A549 (cell line): ENCODE measurements around the gene SYNE3. TPM values are rescaled to one million over a fixed set of nuclear protein-coding genes. Genes with fewer than 3 reads are reported as not detected.

Experiments used
- ATAC-seq, 2 experiments: fragments of 200-7000 bp in 1 of 2; fragments of >200 bp in 1 of 2; cut with Nextera tagmentation in 1 of 2; cut with Tn5 transposase in 1 of 2; 3 replicates each; pipeline versions ENCODE4 v1.8.0 to v1.9.1; 2018 to 2020; ENCODE audit warnings: mild to moderate bottlenecking in 1 of 2, moderate library complexity in 1 of 2
- CTCF ChIA-PET: fragments of 300-600 bp; sonication (Branson Sonifier 250); formaldehyde crosslinking; extraction: SDS; loops from one replicate; lab custom pipeline; 2021; ENCODE audit warnings: antibody characterized with exemption, inconsistent platforms; lab: Yijun Ruan, JAX
- POLR2A ChIA-PET: fragments of 350-600 bp; formaldehyde crosslinking; extraction: SDS; loops from one replicate; lab custom pipeline; 2021; ENCODE audit warnings: antibody characterized with exemption, inconsistent platforms; lab: Yijun Ruan, JAX
- DNase-seq, 2 experiments: peaks; one replicate each; pipeline versions ENCODE4 v3.0.0 to v3.0.0-alpha.2; 2011 to 2016; ENCODE audit warnings: low read depth in 1 of 2, low spot score in 1 of 2
- FAIRE-seq: peaks from 2 replicates; lab custom pipeline; 2011; peaks lifted over from hg19 to GRCh38; lab: Jason Lieb, UNC
- H3K27ac ChIP-seq, 2 experiments: fragments of >200 bp; sonication (Bioruptor Twin); formaldehyde crosslinking; 3 replicates each; pipeline ENCODE4 v1.5.1; 2016 to 2017
- H3K4me1 ChIP-seq: fragments of >200 bp; sonication (Bioruptor Twin); formaldehyde crosslinking; 3 replicates; pipeline ENCODE4 v1.6.1; 2016
- H3K4me2 ChIP-seq: fragments of >200 bp; sonication (Bioruptor Twin); formaldehyde crosslinking; 3 replicates; pipeline ENCODE4 v1.6.1; 2016
- H3K4me3 ChIP-seq: fragments of >200 bp; sonication (Bioruptor Twin); formaldehyde crosslinking; 3 replicates; pipeline ENCODE4 v1.5.1; 2016
- H3K9me3 ChIP-seq: fragments of >200 bp; sonication (Bioruptor Twin); formaldehyde crosslinking; 3 replicates; pipeline ENCODE4 v1.6.1; 2016
- BHLHE40 ChIP-seq: IDR thresholded peaks from 2 replicates; pipeline ENCODE4 v1.6.1; 2012; ENCODE audit warnings: low read depth, low read length, inconsistent platforms
- CHD2 ChIP-seq: fragments of 150-350 bp; IDR thresholded peaks from 2 replicates; pipeline ENCODE4 v1.6.1; 2014; ENCODE audit warnings: low read length; ENCODE audit not compliant: partially characterized antibody
- EHMT2 ChIP-seq: fragments of 200-600 bp; sonication (generic); IDR thresholded peaks from 2 replicates; pipeline ENCODE4 v1.6.1; 2016; ENCODE audit warnings: antibody characterized with exemption, low read depth, mild to moderate bottlenecking, moderate library complexity
- ESRRA ChIP-seq: fragments of 150-350 bp; IDR thresholded peaks from 2 replicates; pipeline ENCODE4 v1.6.1; 2014; ENCODE audit warnings: mild to moderate bottlenecking, low read length, borderline replicate concordance
- HOXB5 ChIP-seq: fragments of 250-450 bp; sonication (Bioruptor Pico); IDR thresholded peaks from 2 replicates; pipeline ENCODE4 v1.5.0; 2020; ENCODE audit warnings: mild to moderate bottlenecking, moderate library complexity
- JUNB ChIP-seq: fragments of >200 bp; sonication (Bioruptor Twin); formaldehyde crosslinking; IDR thresholded peaks from 2 replicates; pipeline ENCODE4 v1.6.1; 2016
- KDM1A ChIP-seq: fragments of 200-600 bp; sonication (generic); IDR thresholded peaks from 2 replicates; pipeline ENCODE4 v1.6.1; 2016; ENCODE audit warnings: low read depth, mild to moderate bottlenecking
- NR3C1 ChIP-seq: fragments of >200 bp; sonication (Bioruptor Twin); formaldehyde crosslinking; IDR thresholded peaks from 3 replicates; pipeline ENCODE4 v1.6.1; 2017
- PHF8 ChIP-seq: fragments of 200-600 bp; sonication (generic); IDR thresholded peaks from 2 replicates; pipeline ENCODE4 v1.6.1; 2016; ENCODE audit warnings: low read depth, mild to moderate bottlenecking, antibody characterized with exemption, moderate library complexity, borderline replicate concordance
- POLR2A ChIP-seq: IDR thresholded peaks from 2 replicates; pipeline ENCODE4 v1.6.1; 2012; ENCODE audit warnings: mild to moderate bottlenecking, low read length
- RAD21 ChIP-seq, 2 experiments: fragments of >200 bp in 1 of 2; sonication (Bioruptor Twin) in 1 of 2; formaldehyde crosslinking in 1 of 2; IDR thresholded peaks in 1 of 2; conservative IDR thresholded peaks in 1 of 2; 2 replicates in 1 of 2; 3 replicates in 1 of 2; pipeline ENCODE4 v1.6.1; 2012 to 2018; ENCODE audit warnings: inconsistent platforms in 1 of 2
- RNF2 ChIP-seq: fragments of 200-600 bp; sonication (generic); IDR thresholded peaks from 2 replicates; pipeline ENCODE4 v1.6.1; 2016; ENCODE audit warnings: low read depth, mild to moderate bottlenecking, antibody characterized with exemption, moderate library complexity, borderline replicate concordance
- TP53 ChIP-seq: fragments of 250-450 bp; sonication (Bioruptor Pico); IDR thresholded peaks from 2 replicates; pipeline ENCODE4 v1.5.0; 2021; ENCODE audit warnings: mild to moderate bottlenecking, moderate library complexity
- ZSCAN20 ChIP-seq: fragments of 250-450 bp; sonication (Bioruptor Pico); IDR thresholded peaks from 2 replicates; pipeline ENCODE4 v1.8.0; 2022; ENCODE audit warnings: mild to moderate bottlenecking, moderate library complexity
- WGBS: methylation state at CpG from one replicate; pipeline ENCODE4 v1.1.6; 2017; ENCODE audit errors: missing lambda C conversion rate; 5-methylcytosine and 5-hydroxymethylcytosine counted together
- polyA plus RNA-seq, 4 experiments: library from polyadenylated mRNA; depleted of rRNA in 3 of 4; stranded (reverse); fragments of >200 nt; fragmentation: RNase III in 1 of 4; extraction: RNeasy Plus Mini Kit Qiagen cat#74134 plus additional on column Dnase treatment in 1 of 4; gene quantifications; 2 replicates in 3 of 4; 3 replicates in 1 of 4; pipeline ENCODE4 v1.2.3, GENCODE V29; 2011 to 2017
- TF ChIP-seq, protein P1 (sequence below): fragments of >200 bp; sonication (Bioruptor Twin); formaldehyde crosslinking; IDR thresholded peaks from 3 replicates; pipeline ENCODE4 v1.6.1; 2016
- TF ChIP-seq, protein P2 (sequence below): fragments of 150-350 bp; IDR thresholded peaks from 2 replicates; pipeline ENCODE4 v1.6.1; 2014; ENCODE audit warnings: low read depth, mild to moderate bottlenecking, low read length
- TF ChIP-seq, protein P3 (sequence below): IDR thresholded peaks from 2 replicates; pipeline ENCODE4 v1.6.1; 2012; ENCODE audit warnings: low read depth, borderline replicate concordance
- TF ChIP-seq, protein P4 (sequence below): IDR thresholded peaks from 2 replicates; pipeline ENCODE4 v1.6.1; 2012

Gene SYNE3
- polyA plus RNA-seq, 2 of the 4 experiments (the other 2 are of a cell fraction) = 0.05 to 0.08 TPM

- CTCF ChIA-PET = interaction anchor here (0.6 to 3.6 kb wide), 10 partner anchors 9 to 213 kb away, joined by 3 to 14 read pairs (median 4); no protein-coding TSS in a partner anchor
- Histone ChIP-seq H3K4me2 (peak overlapping the region; percentile 100), H3K4me3 (peak overlapping the region; percentile 85), H3K27ac (peak overlapping the region; percentile 55 to 84; a peak in 5 of 6 replicates), H3K9me3 (no peaks in the 10 kb centered on the region), H3K4me1 (peaks cover 11% of the 10 kb centered on the region; the same call in 2 of the 3 replicates)
- WGBS = 24% methylated on average over 9 of the region's 50 CpGs
- POLR2A ChIA-PET = no interaction called here
- no peak for TF ChIP-seq EHMT2
- TF ChIP-seq PHF8 = no peak
- TF ChIP-seq RAD21 (conservative IDR thresholded peaks at IDR 0.05 in 1 of 2, IDR thresholded peaks at IDR 0.05 in 1 of 2) = no peak
- no peak for TF ChIP-seq NR3C1
- TF ChIP-seq KDM1A = no peak
- no peak for TF ChIP-seq POLR2A
- TF ChIP-seq CHD2 = no peak
- no peak for TF ChIP-seq TP53 (CRISPR knock-in tag)
- TF ChIP-seq JUNB = no peak
- FAIRE-seq (no peak), DNase-seq (peak; percentile 37 to 74), ATAC-seq (peak; percentile 85 to 94)
These were observed 576 bp downstream of the SYNE3 start for GRCh38 chr14:95515596-95516552.

- ATAC-seq = no peak
- peaks cover 7% of the 10 kb centered on the region; the same call in 2 of the 3 replicates for H3K4me1 ChIP-seq
- FAIRE-seq = no peak
- no peaks in the 10 kb centered on the region for H3K9me3 ChIP-seq
- no peak for DNase-seq
- H3K27ac ChIP-seq = no peak overlapping the region
- ChIA-PET CTCF (interaction anchor here (0.6 to 3.6 kb wide), 8 partner anchors 14 to 213 kb away, joined by 3 to 14 read pairs (median 4); no protein-coding TSS in a partner anchor), POLR2A (no interaction called here)
- H3K4me2 ChIP-seq = no peak overlapping the region
- TF ChIP-seq, protein P1, sequence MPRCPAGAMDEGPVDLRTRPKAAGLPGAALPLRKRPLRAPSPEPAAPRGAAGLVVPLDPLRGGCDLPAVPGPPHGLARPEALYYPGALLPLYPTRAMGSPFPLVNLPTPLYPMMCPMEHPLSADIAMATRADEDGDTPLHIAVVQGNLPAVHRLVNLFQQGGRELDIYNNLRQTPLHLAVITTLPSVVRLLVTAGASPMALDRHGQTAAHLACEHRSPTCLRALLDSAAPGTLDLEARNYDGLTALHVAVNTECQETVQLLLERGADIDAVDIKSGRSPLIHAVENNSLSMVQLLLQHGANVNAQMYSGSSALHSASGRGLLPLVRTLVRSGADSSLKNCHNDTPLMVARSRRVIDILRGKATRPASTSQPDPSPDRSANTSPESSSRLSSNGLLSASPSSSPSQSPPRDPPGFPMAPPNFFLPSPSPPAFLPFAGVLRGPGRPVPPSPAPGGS = no peak
- TF ChIP-seq, protein P2, sequence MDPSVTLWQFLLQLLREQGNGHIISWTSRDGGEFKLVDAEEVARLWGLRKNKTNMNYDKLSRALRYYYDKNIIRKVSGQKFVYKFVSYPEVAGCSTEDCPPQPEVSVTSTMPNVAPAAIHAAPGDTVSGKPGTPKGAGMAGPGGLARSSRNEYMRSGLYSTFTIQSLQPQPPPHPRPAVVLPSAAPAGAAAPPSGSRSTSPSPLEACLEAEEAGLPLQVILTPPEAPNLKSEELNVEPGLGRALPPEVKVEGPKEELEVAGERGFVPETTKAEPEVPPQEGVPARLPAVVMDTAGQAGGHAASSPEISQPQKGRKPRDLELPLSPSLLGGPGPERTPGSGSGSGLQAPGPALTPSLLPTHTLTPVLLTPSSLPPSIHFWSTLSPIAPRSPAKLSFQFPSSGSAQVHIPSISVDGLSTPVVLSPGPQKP = no peak
- TF ChIP-seq, protein P3, sequence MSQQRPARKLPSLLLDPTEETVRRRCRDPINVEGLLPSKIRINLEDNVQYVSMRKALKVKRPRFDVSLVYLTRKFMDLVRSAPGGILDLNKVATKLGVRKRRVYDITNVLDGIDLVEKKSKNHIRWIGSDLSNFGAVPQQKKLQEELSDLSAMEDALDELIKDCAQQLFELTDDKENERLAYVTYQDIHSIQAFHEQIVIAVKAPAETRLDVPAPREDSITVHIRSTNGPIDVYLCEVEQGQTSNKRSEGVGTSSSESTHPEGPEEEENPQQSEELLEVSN = no peak
- TF ChIP-seq ZSCAN20 (CRISPR knock-in tag) (no peak), HOXB5 (CRISPR knock-in tag) (no peak), PHF8 (no peak), RNF2 (no peak), BHLHE40 (no peak), ESRRA (no peak)
- TF ChIP-seq, protein P4, sequence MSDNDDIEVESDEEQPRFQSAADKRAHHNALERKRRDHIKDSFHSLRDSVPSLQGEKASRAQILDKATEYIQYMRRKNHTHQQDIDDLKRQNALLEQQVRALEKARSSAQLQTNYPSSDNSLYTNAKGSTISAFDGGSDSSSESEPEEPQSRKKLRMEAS = no peak
- WGBS = 95% methylated on average over 4 of the region's 9 CpGs
- H3K4me3 ChIP-seq = no peak overlapping the region
These were observed 1.4 kb downstream of the SYNE3 start for GRCh38 chr14:95515080-95515489.
